ENCODE results near the gene PAX3.

GRCh38 chr2:222322236-222322635 lies 23.4 kb upstream of the PAX3 start:
- no peak for TF ChIP-seq CTCF (IDR thresholded peaks at IDR 0.05)
- no peak for TF ChIP-seq POLR2AphosphoS5 (IDR thresholded peaks at IDR 0.05)

All from upper lobe of left lung (tissue), 4 donors.